GM18511 (cell line): ENCODE data around the gene ZNF653.
"Not testable (repeated sequence)": the region's sequence is repeated elsewhere in the genome, so short reads cannot be mapped to it uniquely, and the experiment has no call there.

Experiments used
- ATAC-seq: cut with Tn5 transposase; IDR thresholded peaks from one replicate; pipeline ENCODE4 v1.9.1; 2021; ENCODE audit warnings: mild to moderate bottlenecking, moderate library complexity; ENCODE audit not compliant: unreplicated experiment

ZNF653 gene

GRCh38 chr19:11437955-11438354 lies 67.7 kb downstream of the ZNF653 start:
- ATAC-seq = no peak

GRCh38 chr19:11435833-11436313 lies 69.8 kb downstream of the ZNF653 start:
- no peak for ATAC-seq

DNA sequence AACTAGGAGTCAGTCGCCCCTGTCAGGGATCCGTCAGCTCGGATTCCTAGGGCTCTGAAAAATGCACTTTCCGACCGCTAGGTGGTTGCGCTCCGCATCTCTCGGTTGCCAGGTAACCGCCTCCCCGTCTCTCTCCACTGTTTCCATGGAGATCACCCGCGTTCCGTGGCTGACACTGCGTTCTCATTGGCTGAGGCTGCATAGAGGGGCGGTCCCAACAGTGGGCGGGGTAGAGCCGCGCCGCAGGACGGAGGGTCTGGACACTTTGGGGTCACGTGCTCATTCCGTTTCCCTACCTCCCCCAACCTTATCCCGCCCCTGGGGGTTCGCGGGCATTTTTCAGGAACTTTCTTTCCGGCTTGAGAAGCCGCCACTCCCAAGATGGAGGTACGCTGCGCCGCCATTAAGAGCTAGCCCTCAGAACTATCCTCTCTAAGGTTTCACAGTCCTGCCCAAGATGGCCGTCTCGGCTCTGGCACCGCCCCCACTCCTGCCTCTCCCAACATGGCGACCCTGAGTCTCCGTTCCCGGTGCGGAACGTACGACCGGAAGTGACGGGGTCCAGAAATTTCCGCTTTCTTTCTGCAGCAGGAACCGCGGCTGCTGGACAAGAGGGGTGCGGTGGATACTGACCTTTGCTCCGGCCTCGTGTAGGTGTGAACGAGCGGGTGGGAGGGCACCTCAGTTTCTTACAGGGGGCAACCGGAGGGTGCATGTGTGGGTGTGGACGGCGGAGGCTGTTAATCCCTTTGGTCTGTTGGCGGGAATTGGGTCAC lies 70.4 kb downstream of the ZNF653 start, which contains the start of the genes ODAD3 and PRKCSH:
Gene ODAD3, minus strand, starts transcription at position 65 of the 776 bp plus-strand sequence. CDS start 105 bp downstream, outside the sequence.
Gene PRKCSH, plus strand, starts transcription at position 579 of the 776 bp plus-strand sequence. CDS start 483 bp downstream, outside the sequence.
- peak; percentile 92 for ATAC-seq

DNA sequence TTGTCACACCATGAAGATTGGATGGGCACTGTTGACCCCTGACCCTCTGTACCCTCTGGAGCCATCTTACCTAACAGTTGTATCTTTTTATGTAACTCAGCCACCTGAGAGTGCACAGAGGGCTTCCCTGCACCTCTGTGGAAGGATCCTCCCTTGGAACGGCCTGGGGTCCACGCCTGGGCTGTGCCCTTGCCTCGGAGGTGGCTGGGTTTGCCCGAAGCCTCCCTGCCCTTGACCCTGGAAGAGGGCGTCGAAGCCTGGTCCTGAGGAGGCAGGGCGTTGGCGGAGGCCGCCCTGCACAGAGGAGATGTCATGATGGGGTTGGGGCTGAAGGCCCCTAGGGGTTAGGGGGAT lies 71.0 kb downstream of the ZNF653 start:
- ATAC-seq = peak; percentile 18

GRCh38 chr19:11433526-11433925 lies 72.1 kb downstream of the ZNF653 start:
- ATAC-seq = not testable (repeated sequence)
